22Rv1 (cell line): ENCODE data around the gene BICRA.

Experiments used
- ZFX ChIP-seq: fragments of 450-650 bp; IDR thresholded peaks from 2 replicates; pipeline ENCODE4 v1.6.1; 2017; ENCODE audit warnings: antibody characterized with exemption, borderline replicate concordance
- TF ChIP-seq, protein P1 (sequence below): fragments of 450-650 bp; IDR thresholded peaks from 2 replicates; pipeline ENCODE4 v1.5.1; 2017; ENCODE audit warnings: mild to moderate bottlenecking

DNA sequence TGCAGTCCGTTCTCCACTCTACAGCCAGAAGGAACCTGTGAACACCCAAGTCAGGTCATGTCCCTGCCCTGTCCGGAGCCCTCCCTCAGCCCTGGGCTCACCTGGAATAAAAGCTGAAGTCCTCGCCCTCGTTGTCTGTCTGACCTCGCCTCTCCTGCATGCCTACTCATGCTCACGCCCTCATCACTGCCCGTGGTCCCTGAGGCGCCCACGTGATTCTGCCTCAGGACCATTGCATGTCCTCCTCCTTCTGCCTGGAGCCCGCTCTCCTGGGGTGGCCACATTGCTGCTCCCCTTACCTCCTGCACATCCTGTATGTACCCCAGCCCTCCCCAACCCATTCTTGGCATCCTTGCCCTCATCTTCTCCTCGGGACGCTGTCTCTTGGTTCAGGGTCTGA lies 42.2 kb downstream of the BICRA start:
- TF ChIP-seq, protein P1, sequence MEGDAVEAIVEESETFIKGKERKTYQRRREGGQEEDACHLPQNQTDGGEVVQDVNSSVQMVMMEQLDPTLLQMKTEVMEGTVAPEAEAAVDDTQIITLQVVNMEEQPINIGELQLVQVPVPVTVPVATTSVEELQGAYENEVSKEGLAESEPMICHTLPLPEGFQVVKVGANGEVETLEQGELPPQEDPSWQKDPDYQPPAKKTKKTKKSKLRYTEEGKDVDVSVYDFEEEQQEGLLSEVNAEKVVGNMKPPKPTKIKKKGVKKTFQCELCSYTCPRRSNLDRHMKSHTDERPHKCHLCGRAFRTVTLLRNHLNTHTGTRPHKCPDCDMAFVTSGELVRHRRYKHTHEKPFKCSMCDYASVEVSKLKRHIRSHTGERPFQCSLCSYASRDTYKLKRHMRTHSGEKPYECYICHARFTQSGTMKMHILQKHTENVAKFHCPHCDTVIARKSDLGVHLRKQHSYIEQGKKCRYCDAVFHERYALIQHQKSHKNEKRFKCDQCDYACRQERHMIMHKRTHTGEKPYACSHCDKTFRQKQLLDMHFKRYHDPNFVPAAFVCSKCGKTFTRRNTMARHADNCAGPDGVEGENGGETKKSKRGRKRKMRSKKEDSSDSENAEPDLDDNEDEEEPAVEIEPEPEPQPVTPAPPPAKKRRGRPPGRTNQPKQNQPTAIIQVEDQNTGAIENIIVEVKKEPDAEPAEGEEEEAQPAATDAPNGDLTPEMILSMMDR = no peak
- TF ChIP-seq ZFX = no peak
